HG02885 (cell line): Measurements from ENCODE around the gene ADAM8.

Experiments
- ATAC-seq: cut with Tn5 transposase; IDR thresholded peaks from one replicate; pipeline ENCODE4 v1.9.1; 2021; ENCODE audit warnings: mild to moderate bottlenecking; ENCODE audit not compliant: unreplicated experiment, poor library complexity

Gene ADAM8

GRCh38 chr10:133283931-133284330 lies 7.3 kb upstream of the ADAM8 start:
- ATAC-seq = no peak

- no peak for ATAC-seq
Measured at GRCh38 chr10:133282846-133283390, 6.2 kb upstream of the ADAM8 start.

- no peak for ATAC-seq
Measured at GRCh38 chr10:133281628-133282372, 5.1 kb upstream of the ADAM8 start.

- no peak for ATAC-seq
Measured at GRCh38 chr10:133281084-133281483, 4.4 kb upstream of the ADAM8 start.

DNA sequence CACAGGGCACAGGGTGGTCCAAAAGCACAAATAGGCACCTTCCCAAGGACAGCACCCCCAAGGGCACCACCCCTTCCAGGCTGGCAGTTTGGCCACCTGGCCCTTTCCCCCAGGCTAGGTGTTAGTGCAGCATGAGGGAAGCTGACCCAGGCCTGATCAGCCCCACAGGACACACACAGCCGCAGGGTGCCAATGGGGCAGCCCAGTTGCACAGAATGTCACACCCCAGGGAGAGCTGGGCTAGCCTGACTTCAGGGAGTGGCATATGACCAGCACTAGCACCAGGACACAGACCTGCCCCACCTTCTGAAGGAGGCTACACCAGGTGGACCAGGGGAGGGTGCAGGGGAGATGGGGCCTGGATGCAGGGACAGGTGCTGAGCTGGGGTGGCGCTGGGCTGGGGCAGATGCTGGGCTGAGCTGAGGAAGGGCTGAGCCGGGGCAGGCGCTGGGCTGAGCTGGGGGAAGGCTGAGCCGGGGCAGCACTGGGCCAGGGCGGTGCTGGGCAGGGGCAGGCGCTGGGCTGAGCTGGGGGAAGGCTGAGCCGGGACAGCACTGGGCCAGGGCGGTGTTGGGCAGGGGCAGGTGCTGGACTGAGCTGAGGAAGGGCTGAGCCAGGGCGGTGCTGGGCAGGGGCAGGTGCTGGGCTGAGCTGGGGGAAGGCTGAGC lies 3.9 kb upstream of the ADAM8 start:
- no peak for ATAC-seq

DNA sequence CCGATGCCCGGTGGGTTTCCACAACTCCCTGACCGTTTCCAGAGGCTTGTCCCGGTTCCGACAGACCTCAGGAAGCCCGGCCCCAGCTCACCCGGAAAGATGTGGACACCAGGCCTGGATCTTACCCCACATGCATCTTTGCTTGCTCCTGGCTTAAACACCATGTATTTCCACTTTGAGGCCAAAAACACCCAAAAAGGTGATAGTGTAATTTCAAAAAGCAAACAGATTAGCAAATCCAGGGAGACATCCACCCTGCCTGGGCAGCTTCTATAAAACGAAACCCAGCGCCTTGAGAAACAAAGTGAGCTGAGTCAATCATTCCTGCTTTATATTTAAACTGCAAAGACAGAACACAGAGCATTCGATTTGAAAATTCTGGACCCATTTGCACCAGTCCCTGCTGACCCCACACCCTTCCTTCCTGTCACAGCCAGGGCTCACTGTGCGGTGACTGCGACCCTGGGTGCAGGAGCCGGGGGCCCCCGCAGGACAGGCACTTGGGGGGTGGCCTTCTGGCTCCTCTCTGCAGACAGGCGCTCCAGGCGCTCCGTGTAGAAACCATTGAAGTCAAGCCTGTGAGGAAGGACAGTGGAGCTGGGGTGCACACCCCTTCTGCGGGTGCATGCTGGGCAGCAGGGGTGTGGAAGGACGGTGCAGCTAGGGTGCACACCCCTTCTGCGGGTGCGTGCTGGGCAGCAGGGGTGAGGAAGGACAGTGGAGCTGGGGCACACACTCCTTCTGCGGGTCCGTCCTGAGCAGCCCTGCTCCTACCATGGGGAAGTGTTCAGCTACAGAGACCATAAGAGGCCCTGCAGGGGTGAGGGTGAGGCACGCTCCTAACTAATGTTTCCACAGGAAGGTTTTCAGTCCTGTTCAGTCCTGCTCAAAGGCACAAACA lies 2.9 kb upstream of the ADAM8 start:
- ATAC-seq = no peak

DNA sequence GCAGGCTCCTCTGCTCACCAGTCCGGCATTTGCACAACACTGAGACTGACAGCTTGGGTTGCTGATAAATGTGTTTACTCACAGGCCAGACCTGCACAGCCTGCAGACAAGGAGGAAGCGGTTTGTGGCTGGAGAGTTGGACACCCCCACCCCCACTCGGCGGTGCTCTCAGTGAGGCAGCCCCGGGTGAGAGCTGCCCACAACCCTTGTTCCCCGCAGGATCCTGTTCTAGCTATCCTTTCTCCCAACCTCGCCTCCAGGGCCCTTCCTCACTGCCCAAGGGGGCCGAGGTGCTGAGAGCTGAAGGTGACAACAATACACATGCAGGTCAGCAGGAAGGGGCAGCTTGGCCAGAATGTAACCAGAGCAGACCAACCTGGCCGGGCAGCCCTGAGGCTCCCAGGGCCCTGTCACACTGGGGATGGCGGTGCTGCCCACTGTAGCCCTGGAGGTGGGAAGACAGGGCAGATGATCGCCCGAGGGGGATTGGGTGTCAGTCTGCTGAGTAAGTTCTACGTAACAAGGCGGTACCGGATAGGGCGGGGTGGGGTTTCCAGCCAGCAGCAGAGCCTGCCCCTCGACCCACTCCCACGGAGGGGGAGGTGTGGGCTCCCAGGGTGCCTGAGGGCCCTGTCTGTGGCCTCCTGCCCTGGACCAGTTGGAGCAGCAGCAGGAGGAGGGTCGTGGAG lies 2.1 kb upstream of the ADAM8 start:
- ATAC-seq = peak; percentile 51

- no peak for ATAC-seq
Measured at GRCh38 chr10:133277993-133278576, 1.4 kb upstream of the ADAM8 start.

DNA sequence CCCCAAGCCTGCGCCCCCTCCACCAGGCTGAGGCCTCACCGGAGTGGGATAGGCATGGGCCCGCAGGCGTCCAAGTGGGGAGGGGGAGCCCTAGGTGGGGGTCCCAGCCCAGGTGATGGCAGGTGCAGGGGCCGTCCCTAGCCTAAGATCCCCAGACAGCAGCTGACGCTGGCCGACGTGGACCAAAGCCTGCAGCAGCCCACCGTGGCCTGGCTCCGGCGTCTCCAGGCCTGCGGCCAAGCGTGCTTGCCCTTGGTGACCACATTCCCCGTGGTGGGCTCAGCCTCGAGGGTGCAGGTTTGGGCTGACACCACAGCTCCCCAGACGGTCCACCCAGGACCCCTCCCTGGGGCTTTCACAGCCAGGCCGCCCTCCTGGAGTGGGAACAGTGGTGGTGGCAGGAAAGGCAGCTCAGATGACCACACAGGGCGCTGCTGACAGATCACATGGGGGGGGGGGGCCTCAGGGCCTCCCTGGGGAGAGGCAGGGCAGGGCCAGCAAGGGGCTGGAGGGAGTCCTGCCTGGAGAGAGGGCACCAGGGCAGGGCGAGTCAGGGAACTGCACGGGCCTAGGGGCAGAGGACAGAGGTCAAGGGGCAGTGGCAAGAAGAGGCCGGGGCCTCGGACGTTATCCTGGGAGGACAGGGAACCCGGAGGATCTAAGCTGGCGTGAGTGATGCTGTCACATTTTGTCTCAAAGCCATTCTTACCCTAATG lies 767 bp upstream of the ADAM8 start:
- ATAC-seq = no peak

DNA sequence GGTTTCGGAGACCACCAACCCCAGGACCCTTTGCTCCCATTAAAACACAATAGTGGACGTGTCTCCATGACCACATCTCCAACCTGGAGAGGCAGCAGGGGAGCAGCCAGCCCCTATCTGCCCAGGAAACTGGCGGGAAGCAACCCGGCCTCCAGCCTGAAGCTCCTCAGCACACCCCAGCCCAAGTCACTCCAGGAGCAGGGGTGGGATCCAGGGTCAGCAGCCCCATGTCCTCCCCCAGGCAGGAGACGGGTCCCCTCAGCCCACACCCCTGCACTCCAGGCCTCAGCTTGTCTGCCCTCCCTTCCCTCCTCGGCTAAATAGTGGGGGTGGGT lies 601 bp downstream of the ADAM8 start:
- no peak for ATAC-seq

DNA sequence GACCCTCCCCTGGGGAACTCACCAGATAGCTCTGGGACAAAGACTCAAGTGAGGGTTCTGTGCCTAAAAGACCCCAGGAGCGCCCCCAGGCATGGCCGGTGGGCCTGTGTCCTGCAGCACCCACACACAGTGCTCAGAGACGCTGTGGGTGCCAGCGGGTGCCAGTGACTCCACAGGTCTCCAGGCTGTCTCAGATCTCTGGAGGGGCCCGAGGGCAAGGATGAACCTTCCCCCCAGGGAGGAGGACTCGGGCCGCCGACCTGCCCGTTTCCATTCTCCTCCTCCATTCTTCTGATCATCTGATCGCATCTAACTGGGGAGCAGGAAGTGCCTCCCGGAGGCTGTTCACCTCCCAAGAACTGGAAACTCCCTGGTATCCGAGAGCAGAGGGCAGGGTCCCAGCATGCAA lies 980 bp downstream of the ADAM8 start:
- peak; percentile 29 for ATAC-seq

DNA sequence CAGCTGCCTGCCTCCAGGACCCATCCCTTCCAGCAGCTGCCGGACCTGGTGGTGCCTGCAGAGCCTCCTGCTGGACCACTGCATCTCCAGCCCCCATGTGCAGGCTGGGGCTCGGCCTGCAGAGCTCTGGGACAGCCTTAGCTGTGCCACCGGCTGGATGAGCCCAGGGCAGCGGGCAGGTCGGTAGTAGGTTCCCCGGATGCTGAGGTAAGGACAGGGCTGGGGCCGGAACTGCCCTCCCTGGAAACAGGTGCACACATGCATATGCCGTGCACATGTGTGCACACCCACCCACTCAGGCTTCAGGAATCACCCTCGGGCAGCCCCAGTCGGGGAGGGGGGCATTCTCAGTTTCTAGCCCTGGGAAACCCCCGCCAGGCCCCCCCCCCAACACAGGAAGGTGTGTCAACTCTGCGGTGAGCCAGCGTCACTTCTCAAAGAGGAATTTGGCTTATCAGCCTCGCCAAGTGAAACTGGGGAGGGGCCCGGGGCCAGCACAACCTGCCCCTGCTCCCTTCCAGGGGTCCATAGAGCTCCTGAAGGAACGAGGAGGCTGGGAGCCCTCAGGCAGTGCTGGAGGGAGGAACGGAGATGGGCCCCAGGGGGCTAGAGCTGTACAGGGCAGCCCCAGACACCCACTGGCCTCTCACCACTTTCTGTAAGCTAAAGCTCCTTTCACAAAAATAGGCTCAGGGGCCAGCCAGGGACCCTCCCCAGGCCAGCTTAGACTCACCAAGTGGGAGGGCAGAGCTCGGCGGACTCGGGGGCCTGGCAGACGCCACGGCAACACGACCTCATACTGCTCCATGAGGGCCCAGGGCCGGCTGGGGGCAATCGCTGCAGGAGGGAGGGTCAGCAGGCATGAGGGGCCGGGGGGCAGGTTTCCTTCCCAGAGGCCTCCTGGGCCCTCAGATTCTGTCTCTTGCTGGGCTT lies 1.7 kb downstream of the ADAM8 start:
- ATAC-seq = peak; percentile 38

GRCh38 chr10:133273534-133274143 lies 3.0 kb downstream of the ADAM8 start:
- ATAC-seq = no peak

- no peak for ATAC-seq
Measured at GRCh38 chr10:133272964-133273420, 3.7 kb downstream of the ADAM8 start.

DNA sequence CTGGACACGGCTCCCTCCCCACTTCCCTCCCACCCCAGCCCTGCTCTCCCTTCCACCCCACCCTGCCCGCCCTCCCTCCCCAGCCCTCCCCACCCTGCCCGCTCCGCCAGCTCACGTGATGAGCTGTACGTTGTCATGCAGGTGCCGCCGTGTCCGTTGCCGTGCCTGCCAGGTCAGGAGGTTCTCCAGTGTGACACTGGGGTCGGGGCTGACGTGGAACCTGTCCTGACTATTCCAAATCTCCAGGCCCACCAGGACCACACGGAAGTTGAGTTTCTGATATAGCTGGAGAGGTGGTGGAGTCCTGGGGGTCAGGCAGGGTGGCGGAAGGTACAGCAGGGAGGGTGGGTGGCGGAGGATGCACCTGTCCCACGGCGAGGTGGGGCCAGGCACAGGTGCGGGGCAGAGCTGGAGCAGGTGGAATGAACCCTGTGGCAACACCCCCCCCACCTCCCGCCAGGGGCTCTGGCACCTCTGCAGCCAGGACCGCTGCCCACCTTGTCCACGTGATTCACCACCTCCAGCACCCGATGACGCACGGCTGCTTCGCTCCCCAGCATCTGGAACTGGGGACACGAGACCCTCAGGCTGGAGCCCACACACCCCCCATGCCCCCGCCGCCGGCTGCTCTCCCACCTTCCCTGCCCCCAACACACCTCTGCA lies 4.2 kb downstream of the ADAM8 start:
- ATAC-seq = no peak

DNA sequence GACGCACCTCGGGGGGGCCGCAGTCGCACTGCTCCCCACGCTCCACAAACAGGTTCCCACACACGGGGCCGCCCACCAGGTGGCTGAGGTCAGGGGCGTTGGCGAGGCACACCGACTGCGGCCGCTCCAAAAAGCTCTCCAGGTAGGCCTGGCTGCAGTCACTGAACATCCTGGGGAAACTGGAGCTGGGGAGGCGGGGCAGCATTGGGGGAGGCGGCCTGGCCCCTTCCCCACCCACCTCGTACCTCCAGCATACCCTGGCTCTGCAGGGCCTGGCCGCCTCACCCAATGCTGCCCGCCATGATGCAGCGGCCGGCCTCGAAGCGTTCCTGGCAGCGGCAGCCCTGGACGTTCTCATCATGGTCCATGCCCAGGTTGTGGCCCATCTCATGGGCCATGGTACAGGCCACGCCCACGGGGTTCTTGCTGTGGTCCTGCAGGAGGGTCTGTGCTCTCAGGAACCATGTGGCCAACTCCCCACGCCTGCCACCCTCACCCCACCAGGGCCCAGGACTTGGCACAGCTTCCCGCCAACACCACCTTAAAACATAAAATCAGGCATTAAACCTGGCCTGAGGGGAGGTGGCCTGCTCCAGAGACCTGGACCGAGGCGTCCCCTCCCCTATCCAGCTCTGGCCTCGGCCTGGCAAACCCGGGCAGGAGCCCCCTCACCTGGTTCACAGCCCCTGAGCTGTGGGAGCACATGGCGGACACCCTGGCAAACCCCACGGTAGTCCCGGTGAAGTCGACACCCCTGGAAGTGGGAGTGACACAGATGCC lies 5.0 kb downstream of the ADAM8 start:
- no peak for ATAC-seq
